ENCODE results near the gene MINDY3.

Gene MINDY3

GRCh38 chr10:15745751-15746150, 114.6 kb downstream of the MINDY3 start:
- no peak overlapping the region for H2AFZ ChIP-seq (ENCODE audit: low read depth, low read length)
- no peaks in the 10 kb centered on the region for H3K4me1 ChIP-seq (ENCODE audit: insufficient read depth, low read length)
- peaks cover 3% of the 10 kb centered on the region for H3K27me3 ChIP-seq (ENCODE audit: insufficient read depth, low read length)
- H3K36me3 ChIP-seq (ENCODE audit: insufficient read depth, low read length) = no peaks in the 10 kb centered on the region
- H3K4me3 ChIP-seq (ENCODE audit: low read length) = no peak overlapping the region
- no peaks in the 10 kb centered on the region for H3K9me3 ChIP-seq (ENCODE audit: low read length)

- no peaks in the 10 kb centered on the region for H3K4me1 ChIP-seq (ENCODE audit: insufficient read depth, low read length)
- H3K36me3 ChIP-seq (ENCODE audit: insufficient read depth, low read length) = no peaks in the 10 kb centered on the region
- H3K27me3 ChIP-seq (ENCODE audit: insufficient read depth, low read length) = peaks cover 6% of the 10 kb centered on the region
- H3K4me3 ChIP-seq (ENCODE audit: low read length) = no peak overlapping the region
- no peaks in the 10 kb centered on the region for H3K9me3 ChIP-seq (ENCODE audit: low read length)
- H2AFZ ChIP-seq (ENCODE audit: low read depth, low read length) = no peak overlapping the region
These were observed 116.0 kb downstream of the MINDY3 start for GRCh38 chr10:15744217-15744865.

GRCh38 chr10:15743443-15743842, 116.9 kb downstream of the MINDY3 start:
- Histone ChIP-seq H2AFZ (ENCODE audit: low read depth, low read length) (no peak overlapping the region), H3K27me3 (ENCODE audit: insufficient read depth, low read length) (peaks cover 6% of the 10 kb centered on the region), H3K4me3 (ENCODE audit: low read length) (no peak overlapping the region), H3K36me3 (ENCODE audit: insufficient read depth, low read length) (no peaks in the 10 kb centered on the region), H3K9me3 (ENCODE audit: low read length) (no peaks in the 10 kb centered on the region), H3K4me1 (ENCODE audit: insufficient read depth, low read length) (no peaks in the 10 kb centered on the region)

- no peaks in the 10 kb centered on the region for H3K36me3 ChIP-seq (ENCODE audit: insufficient read depth, low read length)
- no peaks in the 10 kb centered on the region for H3K9me3 ChIP-seq (ENCODE audit: low read length)
- H3K4me3 ChIP-seq (ENCODE audit: low read length) = no peak overlapping the region
- H2AFZ ChIP-seq (ENCODE audit: low read depth, low read length) = no peak overlapping the region
- H3K4me1 ChIP-seq (ENCODE audit: insufficient read depth, low read length) = no peaks in the 10 kb centered on the region
- peaks cover 6% of the 10 kb centered on the region for H3K27me3 ChIP-seq (ENCODE audit: insufficient read depth, low read length)
These were observed 117.5 kb downstream of the MINDY3 start for GRCh38 chr10:15742836-15743235.

- Histone ChIP-seq H3K27me3 (ENCODE audit: insufficient read depth, low read length) (peaks cover 6% of the 10 kb centered on the region), H2AFZ (ENCODE audit: low read depth, low read length) (no peak overlapping the region), H3K4me3 (ENCODE audit: low read length) (no peak overlapping the region), H3K4me1 (ENCODE audit: insufficient read depth, low read length) (no peaks in the 10 kb centered on the region), H3K9me3 (ENCODE audit: low read length) (no peaks in the 10 kb centered on the region), H3K36me3 (ENCODE audit: insufficient read depth, low read length) (no peaks in the 10 kb centered on the region)
These were observed 118.2 kb downstream of the MINDY3 start for GRCh38 chr10:15742102-15742501.

GRCh38 chr10:15741581-15741980, 118.7 kb downstream of the MINDY3 start:
- H3K36me3 ChIP-seq (ENCODE audit: insufficient read depth, low read length) = no peaks in the 10 kb centered on the region
- H3K9me3 ChIP-seq (ENCODE audit: low read length) = no peaks in the 10 kb centered on the region
- H2AFZ ChIP-seq (ENCODE audit: low read depth, low read length) = no peak overlapping the region
- peaks cover 6% of the 10 kb centered on the region for H3K27me3 ChIP-seq (ENCODE audit: insufficient read depth, low read length)
- no peaks in the 10 kb centered on the region for H3K4me1 ChIP-seq (ENCODE audit: insufficient read depth, low read length)
- H3K4me3 ChIP-seq (ENCODE audit: low read length) = no peak overlapping the region

GRCh38 chr10:15740261-15740660, 120.0 kb downstream of the MINDY3 start:
- Histone ChIP-seq H3K9me3 (ENCODE audit: low read length) (no peaks in the 10 kb centered on the region), H3K4me3 (ENCODE audit: low read length) (no peak overlapping the region), H3K27me3 (ENCODE audit: insufficient read depth, low read length) (peaks cover 6% of the 10 kb centered on the region), H3K4me1 (ENCODE audit: insufficient read depth, low read length) (no peaks in the 10 kb centered on the region), H3K36me3 (ENCODE audit: insufficient read depth, low read length) (no peaks in the 10 kb centered on the region), H2AFZ (ENCODE audit: low read depth, low read length) (no peak overlapping the region)

- Histone ChIP-seq H3K27me3 (ENCODE audit: insufficient read depth, low read length) (peaks cover 6% of the 10 kb centered on the region), H2AFZ (ENCODE audit: low read depth, low read length) (no peak overlapping the region), H3K4me3 (ENCODE audit: low read length) (no peak overlapping the region), H3K36me3 (ENCODE audit: insufficient read depth, low read length) (no peaks in the 10 kb centered on the region), H3K9me3 (ENCODE audit: low read length) (no peaks in the 10 kb centered on the region), H3K4me1 (ENCODE audit: insufficient read depth, low read length) (no peaks in the 10 kb centered on the region)
These were observed 120.9 kb downstream of the MINDY3 start for GRCh38 chr10:15739254-15739970.

GRCh38 chr10:15738270-15738925, 121.9 kb downstream of the MINDY3 start:
- Histone ChIP-seq H2AFZ (ENCODE audit: low read depth, low read length) (no peak overlapping the region), H3K9me3 (ENCODE audit: low read length) (no peaks in the 10 kb centered on the region), H3K27me3 (ENCODE audit: insufficient read depth, low read length) (peaks cover 6% of the 10 kb centered on the region), H3K36me3 (ENCODE audit: insufficient read depth, low read length) (no peaks in the 10 kb centered on the region), H3K4me3 (ENCODE audit: low read length) (no peak overlapping the region), H3K4me1 (ENCODE audit: insufficient read depth, low read length) (no peaks in the 10 kb centered on the region)

GRCh38 chr10:15737656-15738055, 122.7 kb downstream of the MINDY3 start:
- Histone ChIP-seq H3K27me3 (ENCODE audit: insufficient read depth, low read length) (peaks cover 6% of the 10 kb centered on the region), H3K4me1 (ENCODE audit: insufficient read depth, low read length) (no peaks in the 10 kb centered on the region), H3K4me3 (ENCODE audit: low read length) (no peak overlapping the region), H3K9me3 (ENCODE audit: low read length) (no peaks in the 10 kb centered on the region), H3K36me3 (ENCODE audit: insufficient read depth, low read length) (no peaks in the 10 kb centered on the region), H2AFZ (ENCODE audit: low read depth, low read length) (no peak overlapping the region)

GRCh38 chr10:15735763-15736162, 124.5 kb downstream of the MINDY3 start:
- H3K27me3 ChIP-seq (ENCODE audit: insufficient read depth, low read length) = peaks cover 3% of the 10 kb centered on the region
- H3K4me3 ChIP-seq (ENCODE audit: low read length) = no peak overlapping the region
- H2AFZ ChIP-seq (ENCODE audit: low read depth, low read length) = no peak overlapping the region
- no peaks in the 10 kb centered on the region for H3K9me3 ChIP-seq (ENCODE audit: low read length)
- H3K4me1 ChIP-seq (ENCODE audit: insufficient read depth, low read length) = no peaks in the 10 kb centered on the region
- no peaks in the 10 kb centered on the region for H3K36me3 ChIP-seq (ENCODE audit: insufficient read depth, low read length)

- H3K36me3 ChIP-seq (ENCODE audit: insufficient read depth, low read length) = no peaks in the 10 kb centered on the region
- H3K4me3 ChIP-seq (ENCODE audit: low read length) = no peak overlapping the region
- H3K27me3 ChIP-seq (ENCODE audit: insufficient read depth, low read length) = peaks cover 4% of the 10 kb centered on the region
- no peaks in the 10 kb centered on the region for H3K4me1 ChIP-seq (ENCODE audit: insufficient read depth, low read length)
- H2AFZ ChIP-seq (ENCODE audit: low read depth, low read length) = no peak overlapping the region
- H3K9me3 ChIP-seq (ENCODE audit: low read length) = no peaks in the 10 kb centered on the region
These were observed 130.0 kb downstream of the MINDY3 start for GRCh38 chr10:15730341-15730740.

GRCh38 chr10:15729890-15730289, 130.4 kb downstream of the MINDY3 start:
- H3K4me3 ChIP-seq (ENCODE audit: low read length) = no peak overlapping the region
- H3K9me3 ChIP-seq (ENCODE audit: low read length) = no peaks in the 10 kb centered on the region
- no peaks in the 10 kb centered on the region for H3K4me1 ChIP-seq (ENCODE audit: insufficient read depth, low read length)

More at GRCh38 chr10:15729890-15730289, 130.4 kb downstream of the MINDY3 start:
- H3K36me3 ChIP-seq (ENCODE audit: insufficient read depth, low read length) = no peaks in the 10 kb centered on the region
- H3K27me3 ChIP-seq (ENCODE audit: insufficient read depth, low read length) = peaks cover 4% of the 10 kb centered on the region
- H2AFZ ChIP-seq (ENCODE audit: low read depth, low read length) = no peak overlapping the region
